Liver (tissue), 9 donors: ENCODE measurements around the gene DDX52. TPM values are rescaled to one million over a fixed set of nuclear protein-coding genes. Genes with fewer than 3 reads are reported as not detected.

Experiments used
- DNase-seq: peaks from one replicate; pipeline ENCODE4 v3.0.0-alpha.2; 2017; ENCODE audit warnings: low spot score
- H3K27ac ChIP-seq, 2 donors: one replicate each; pipeline ENCODE4 v1.7.0; 2013; ENCODE audit warnings: inconsistent platforms in 2 of 2, low read length in 2 of 2, control low read depth in 1 of 2, low read depth in 1 of 2, mild to moderate bottlenecking in 1 of 2
- H3K27me3 ChIP-seq, 4 donors: one replicate each; pipeline versions ENCODE4 v1.6.1 to v1.7.0; 2013; ENCODE audit warnings: low read length in 3 of 4, inconsistent platforms in 1 of 4, mild to moderate bottlenecking in 1 of 4, moderate library complexity in 1 of 4; ENCODE audit not compliant: control insufficient read depth in 4 of 4, insufficient read depth in 4 of 4
- H3K36me3 ChIP-seq, 4 donors: one replicate each; pipeline versions ENCODE4 v1.6.1 to v1.7.0; 2013; ENCODE audit warnings: low read length in 3 of 4, mild to moderate bottlenecking in 3 of 4, low read depth in 1 of 4, moderate library complexity in 1 of 4; ENCODE audit not compliant: control insufficient read depth in 4 of 4, insufficient read depth in 3 of 4
- H3K4me1 ChIP-seq, 4 donors: one replicate each; pipeline versions ENCODE4 v1.6.1 to v1.7.0; 2013; ENCODE audit warnings: low read length in 3 of 4, mild to moderate bottlenecking in 3 of 4, moderate library complexity in 1 of 4; ENCODE audit not compliant: control insufficient read depth in 4 of 4, insufficient read depth in 4 of 4
- H3K4me3 ChIP-seq, 3 donors: one replicate each; pipeline versions ENCODE4 v1.6.1 to v1.7.0; 2013; ENCODE audit warnings: low read length in 3 of 3, control low read depth in 1 of 3, low read depth in 1 of 3, mild to moderate bottlenecking in 1 of 3
- H3K9ac ChIP-seq, 2 donors: one replicate each; pipeline ENCODE4 v1.7.0; 2013; ENCODE audit warnings: low read length in 2 of 2, mild to moderate bottlenecking in 2 of 2, moderate library complexity in 2 of 2, control low read depth in 1 of 2, low read depth in 1 of 2
- H3K9me3 ChIP-seq, 4 donors: one replicate each; pipeline versions ENCODE4 v1.6.1 to v1.7.0; 2013; ENCODE audit warnings: low read length in 3 of 4; ENCODE audit not compliant: control insufficient read depth in 4 of 4
- ATF3 ChIP-seq: IDR thresholded peaks from 2 replicates; pipeline ENCODE4 v1.6.1; 2016; ENCODE audit warnings: antibody characterized with exemption
- EGR1 ChIP-seq, 2 donors: IDR thresholded peaks; 2 replicates each; pipeline ENCODE4 v1.6.1; 2016 to 2018; ENCODE audit warnings: antibody characterized with exemption in 2 of 2, low read depth in 2 of 2
- FOXA2 ChIP-seq: IDR thresholded peaks from 2 replicates; pipeline ENCODE4 v1.6.1; 2016; ENCODE audit warnings: antibody characterized with exemption
- GABPA ChIP-seq, 2 donors: IDR thresholded peaks in 1 of 2; conservative IDR thresholded peaks in 1 of 2; 2 replicates each; pipeline ENCODE4 v1.6.1; 2016; ENCODE audit warnings: antibody characterized with exemption in 2 of 2, mild to moderate bottlenecking in 1 of 2, moderate library complexity in 1 of 2
- HNF4A ChIP-seq, 2 donors: conservative IDR thresholded peaks; 2 replicates each; pipeline ENCODE4 v1.6.1; 2016; ENCODE audit warnings: antibody characterized with exemption in 2 of 2, mild to moderate bottlenecking in 2 of 2
- JUND ChIP-seq, 2 donors: IDR thresholded peaks; 2 replicates each; pipeline ENCODE4 v1.6.1; 2016; ENCODE audit warnings: antibody characterized with exemption in 2 of 2
- MAX ChIP-seq: IDR thresholded peaks from 2 replicates; pipeline ENCODE4 v1.6.1; 2016; ENCODE audit warnings: antibody characterized with exemption
- NR2F2 ChIP-seq: IDR thresholded peaks from 2 replicates; pipeline ENCODE4 v1.6.1; 2016; ENCODE audit warnings: antibody characterized with exemption
- RAD21 ChIP-seq, 2 donors: IDR thresholded peaks; 2 replicates each; pipeline ENCODE4 v1.6.1; 2016; ENCODE audit warnings: antibody characterized with exemption in 2 of 2, mild to moderate bottlenecking in 2 of 2
- REST ChIP-seq: IDR thresholded peaks from 2 replicates; pipeline ENCODE4 v1.6.1; 2016; ENCODE audit warnings: antibody characterized with exemption, mild to moderate bottlenecking
- RXRA ChIP-seq, 2 donors: IDR thresholded peaks; 2 replicates each; pipeline ENCODE4 v1.6.1; 2017 to 2018; ENCODE audit warnings: antibody characterized with exemption in 2 of 2, mild to moderate bottlenecking in 1 of 2
- SP1 ChIP-seq: IDR thresholded peaks from 2 replicates; pipeline ENCODE4 v1.6.1; 2018; ENCODE audit warnings: antibody characterized with exemption, mild to moderate bottlenecking
- TAF1 ChIP-seq: conservative IDR thresholded peaks from 2 replicates; pipeline ENCODE4 v1.6.1; 2016; ENCODE audit warnings: antibody characterized with exemption, mild to moderate bottlenecking
- YY1 ChIP-seq: IDR thresholded peaks from 2 replicates; pipeline ENCODE4 v1.6.1; 2016; ENCODE audit warnings: antibody characterized with exemption, mild to moderate bottlenecking
- ZBTB33 ChIP-seq: IDR thresholded peaks from 2 replicates; pipeline ENCODE4 v1.6.1; 2016; ENCODE audit warnings: antibody characterized with exemption
- WGBS: extraction: QIAGEN DNeasy Blood & Tissue Kit; methylation state at CpG from one replicate; pipeline ENCODE4 v1.1.7; 2013; 5-methylcytosine and 5-hydroxymethylcytosine counted together
- polyA plus RNA-seq, 2 donors: library from polyadenylated mRNA; stranded (reverse) in 1 of 2; unstranded in 1 of 2; fragments of 200-250 nt in 1 of 2; fragments of >200 nt in 1 of 2; fragmentation: Nextera tagmentation in 1 of 2; extraction: Ambion mirVana in 1 of 2; gene quantifications; one replicate each; pipeline versions ENCODE4 v1.2.1 to v1.2.3, GENCODE V29; 2013 to 2015
- total RNA-seq, 2 donors: library from RNA; depleted of rRNA; stranded (reverse); fragments of >200 nt; gene quantifications; one replicate each; pipeline ENCODE4 v1.2.3, GENCODE V29; 2014
- donor health status: healthy.
- donor health status: healthy.
- donor health status: healthy.
- donor health status: healthy.
- donor health status: healthy.

DDX52 gene
- total and polyA plus RNA-seq, 4 donors, result 4.6 to 14.1 (median 11.6) TPM

GRCh38 chr17:37574427-37574826 lies 68.8 kb downstream of the DDX52 start:
- no peak overlapping the region for H3K9ac ChIP-seq

GRCh38 chr17:37571674-37572073 lies 71.6 kb downstream of the DDX52 start:
- H3K27ac ChIP-seq, result no peak overlapping the region
- H3K36me3 ChIP-seq, result peaks cover 4 to 56% (median 49%) of the 10 kb centered on the region in 4 donors
- no peak overlapping the region for H3K4me3 ChIP-seq
- H3K27me3 ChIP-seq, result no peaks in the 10 kb centered on the region
- WGBS, result 38% methylated on average over 3 of the region's 3 CpGs
- DNase-seq, result no peak
- no peak overlapping the region for H3K9ac ChIP-seq
- TF ChIP-seq GABPA (IDR thresholded peaks at IDR 0.05 in 1 of 2, conservative IDR thresholded peaks at IDR 0.05 in 1 of 2), result no peak
- TF ChIP-seq EGR1 (IDR thresholded peaks at IDR 0.05; ENCODE audit: low read depth in 2 of 2), result no peak
- no peak for TF ChIP-seq ATF3
- no peak for TF ChIP-seq REST
- TF ChIP-seq TAF1, result no peak
- TF ChIP-seq ZBTB33, result no peak
- H3K4me1 ChIP-seq, result no peaks in the 10 kb centered on the region
- H3K9me3 ChIP-seq, result no peaks in the 10 kb centered on the region

More at GRCh38 chr17:37574427-37574826, 68.8 kb downstream of the DDX52 start:
- TF ChIP-seq GABPA (IDR thresholded peaks at IDR 0.05 in 1 of 2, conservative IDR thresholded peaks at IDR 0.05 in 1 of 2), result no peak
- TF ChIP-seq RAD21 (IDR thresholded peaks at IDR 0.05), result no peak
- TF ChIP-seq MAX, result no peak
- TF ChIP-seq EGR1 (IDR thresholded peaks at IDR 0.05; ENCODE audit: low read depth in 2 of 2), result no peak
- TF ChIP-seq FOXA2, result no peak
- TF ChIP-seq ZBTB33, result no peak
- no peak for TF ChIP-seq YY1
- no peak for TF ChIP-seq TAF1
- TF ChIP-seq RXRA (IDR thresholded peaks at IDR 0.05), result no peak
- no peak for TF ChIP-seq SP1
- TF ChIP-seq HNF4A (conservative IDR thresholded peaks at IDR 0.05), result no peak
- no peak for TF ChIP-seq REST
- no peak for TF ChIP-seq JUND (IDR thresholded peaks at IDR 0.05)
- no peak for TF ChIP-seq NR2F2
- no peak overlapping the region for H3K27ac ChIP-seq
- H3K4me1 ChIP-seq, result no peaks in the 10 kb centered on the region
- DNase-seq, result no peak
- WGBS, result 97% methylated on average over 2 of the region's 2 CpGs
- no peaks in the 10 kb centered on the region for H3K27me3 ChIP-seq
- peaks cover 9 to 44% (median 36%) of the 10 kb centered on the region in 4 donors for H3K36me3 ChIP-seq
- H3K9me3 ChIP-seq, result no peaks in the 10 kb centered on the region
- H3K4me3 ChIP-seq, result no peak overlapping the region
